ENCODE data around the gene DIPK1A.

The DIPK1A gene

GRCh38 chr1:92994105-92994712, 32.9 kb upstream of the DIPK1A start:
- no peaks in the 10 kb centered on the region for H3K36me3 ChIP-seq (ENCODE audit: control insufficient read depth, insufficient read depth, low read length)
- H3K9ac ChIP-seq (ENCODE audit: low read length), result no peak overlapping the region
- peaks cover 18% of the 10 kb centered on the region for H3K4me1 ChIP-seq (ENCODE audit: control insufficient read depth, insufficient read depth, low read length)
- H3K9me3 ChIP-seq (ENCODE audit: control insufficient read depth, low read length), result no peaks in the 10 kb centered on the region
- no peaks in the 10 kb centered on the region for H3K27me3 ChIP-seq (ENCODE audit: control insufficient read depth, insufficient read depth, low read length)
- no peak overlapping the region for H3K4me3 ChIP-seq (ENCODE audit: low read length)

- H3K36me3 ChIP-seq (ENCODE audit: control insufficient read depth, insufficient read depth, low read length), result no peaks in the 10 kb centered on the region
- no peak overlapping the region for H3K9ac ChIP-seq (ENCODE audit: low read length)
- peaks cover 18% of the 10 kb centered on the region for H3K4me1 ChIP-seq (ENCODE audit: control insufficient read depth, insufficient read depth, low read length)
- no peaks in the 10 kb centered on the region for H3K27me3 ChIP-seq (ENCODE audit: control insufficient read depth, insufficient read depth, low read length)
- H3K9me3 ChIP-seq (ENCODE audit: control insufficient read depth, low read length), result no peaks in the 10 kb centered on the region
- no peak overlapping the region for H3K4me3 ChIP-seq (ENCODE audit: low read length)
These were observed 32.3 kb upstream of the DIPK1A start for GRCh38 chr1:92993581-92993980.

- Histone ChIP-seq H3K4me1 (ENCODE audit: control insufficient read depth, insufficient read depth, low read length) (peaks cover 18% of the 10 kb centered on the region), H3K9ac (ENCODE audit: low read length) (no peak overlapping the region), H3K27me3 (ENCODE audit: control insufficient read depth, insufficient read depth, low read length) (no peaks in the 10 kb centered on the region), H3K4me3 (ENCODE audit: low read length) (no peak overlapping the region), H3K36me3 (ENCODE audit: control insufficient read depth, insufficient read depth, low read length) (no peaks in the 10 kb centered on the region), H3K9me3 (ENCODE audit: control insufficient read depth, low read length) (no peaks in the 10 kb centered on the region)
These were observed 31.6 kb upstream of the DIPK1A start for GRCh38 chr1:92992877-92993276.

- Histone ChIP-seq H3K36me3 (ENCODE audit: control insufficient read depth, insufficient read depth, low read length) (no peaks in the 10 kb centered on the region), H3K9me3 (ENCODE audit: control insufficient read depth, low read length) (no peaks in the 10 kb centered on the region), H3K9ac (ENCODE audit: low read length) (no peak overlapping the region), H3K4me1 (ENCODE audit: control insufficient read depth, insufficient read depth, low read length) (peaks cover 18% of the 10 kb centered on the region), H3K4me3 (ENCODE audit: low read length) (no peak overlapping the region), H3K27me3 (ENCODE audit: control insufficient read depth, insufficient read depth, low read length) (no peaks in the 10 kb centered on the region)
These were observed 30.8 kb upstream of the DIPK1A start for GRCh38 chr1:92992054-92992453.

- H3K9me3 ChIP-seq (ENCODE audit: control insufficient read depth, low read length), result no peaks in the 10 kb centered on the region
- H3K4me3 ChIP-seq (ENCODE audit: low read length), result no peak overlapping the region
- no peak overlapping the region for H3K9ac ChIP-seq (ENCODE audit: low read length)
These were observed 29.6 kb upstream of the DIPK1A start for GRCh38 chr1:92990828-92991227.

GRCh38 chr1:92989936-92990583, 28.8 kb upstream of the DIPK1A start:
- no peak overlapping the region for H3K9ac ChIP-seq (ENCODE audit: low read length)
- H3K9me3 ChIP-seq (ENCODE audit: control insufficient read depth, low read length), result no peaks in the 10 kb centered on the region
- H3K4me1 ChIP-seq (ENCODE audit: control insufficient read depth, insufficient read depth, low read length), result peaks cover 8% of the 10 kb centered on the region
- H3K4me3 ChIP-seq (ENCODE audit: low read length), result no peak overlapping the region
- no peaks in the 10 kb centered on the region for H3K36me3 ChIP-seq (ENCODE audit: control insufficient read depth, insufficient read depth, low read length)
- H3K27me3 ChIP-seq (ENCODE audit: control insufficient read depth, insufficient read depth, low read length), result no peaks in the 10 kb centered on the region

More at GRCh38 chr1:92990828-92991227, 29.6 kb upstream of the DIPK1A start:
- Histone ChIP-seq H3K4me1 (ENCODE audit: control insufficient read depth, insufficient read depth, low read length) (peaks cover 11% of the 10 kb centered on the region), H3K36me3 (ENCODE audit: control insufficient read depth, insufficient read depth, low read length) (no peaks in the 10 kb centered on the region), H3K27me3 (ENCODE audit: control insufficient read depth, insufficient read depth, low read length) (no peaks in the 10 kb centered on the region)

- no peaks in the 10 kb centered on the region for H3K9me3 ChIP-seq (ENCODE audit: control insufficient read depth, low read length)
These were observed 28.0 kb upstream of the DIPK1A start for GRCh38 chr1:92989253-92989652.

GRCh38 chr1:92987462-92987861, 26.2 kb upstream of the DIPK1A start:
- no peaks in the 10 kb centered on the region for H3K36me3 ChIP-seq (ENCODE audit: control insufficient read depth, insufficient read depth, low read length)
- no peak overlapping the region for H3K4me3 ChIP-seq (ENCODE audit: low read length)
- H3K4me1 ChIP-seq (ENCODE audit: control insufficient read depth, insufficient read depth, low read length), result no peaks in the 10 kb centered on the region
- no peak overlapping the region for H3K9ac ChIP-seq (ENCODE audit: low read length)
- no peaks in the 10 kb centered on the region for H3K27me3 ChIP-seq (ENCODE audit: control insufficient read depth, insufficient read depth, low read length)
- no peaks in the 10 kb centered on the region for H3K9me3 ChIP-seq (ENCODE audit: control insufficient read depth, low read length)

More at GRCh38 chr1:92989253-92989652, 28.0 kb upstream of the DIPK1A start:
- H3K27me3 ChIP-seq (ENCODE audit: control insufficient read depth, insufficient read depth, low read length), result no peaks in the 10 kb centered on the region
- H3K9ac ChIP-seq (ENCODE audit: low read length), result no peak overlapping the region
- H3K36me3 ChIP-seq (ENCODE audit: control insufficient read depth, insufficient read depth, low read length), result no peaks in the 10 kb centered on the region
- peaks cover under 1% of the 10 kb centered on the region for H3K4me1 ChIP-seq (ENCODE audit: control insufficient read depth, insufficient read depth, low read length)
- no peak overlapping the region for H3K4me3 ChIP-seq (ENCODE audit: low read length)

GRCh38 chr1:92985101-92985500, 23.8 kb upstream of the DIPK1A start:
- H3K27me3 ChIP-seq (ENCODE audit: control insufficient read depth, insufficient read depth, low read length), result no peaks in the 10 kb centered on the region
- peaks cover 5% of the 10 kb centered on the region for H3K4me1 ChIP-seq (ENCODE audit: control insufficient read depth, insufficient read depth, low read length)
- H3K36me3 ChIP-seq (ENCODE audit: control insufficient read depth, insufficient read depth, low read length), result no peaks in the 10 kb centered on the region
- no peak overlapping the region for H3K9ac ChIP-seq (ENCODE audit: low read length)
- H3K9me3 ChIP-seq (ENCODE audit: control insufficient read depth, low read length), result no peaks in the 10 kb centered on the region
- no peak overlapping the region for H3K4me3 ChIP-seq (ENCODE audit: low read length)

GRCh38 chr1:92980732-92981647, 19.7 kb upstream of the DIPK1A start:
- no peaks in the 10 kb centered on the region for H3K9me3 ChIP-seq (ENCODE audit: control insufficient read depth, low read length)
- H3K4me1 ChIP-seq (ENCODE audit: control insufficient read depth, insufficient read depth, low read length), result peaks cover 5% of the 10 kb centered on the region
- H3K36me3 ChIP-seq (ENCODE audit: control insufficient read depth, insufficient read depth, low read length), result no peaks in the 10 kb centered on the region
- no peak overlapping the region for H3K4me3 ChIP-seq (ENCODE audit: low read length)
- peak overlapping the region; percentile 2 for H3K9ac ChIP-seq (ENCODE audit: low read length)
- H3K27me3 ChIP-seq (ENCODE audit: control insufficient read depth, insufficient read depth, low read length), result no peaks in the 10 kb centered on the region

- Histone ChIP-seq H3K9me3 (ENCODE audit: control insufficient read depth, low read length) (no peaks in the 10 kb centered on the region), H3K27me3 (ENCODE audit: control insufficient read depth, insufficient read depth, low read length) (no peaks in the 10 kb centered on the region), H3K4me3 (ENCODE audit: low read length) (no peak overlapping the region), H3K36me3 (ENCODE audit: control insufficient read depth, insufficient read depth, low read length) (no peaks in the 10 kb centered on the region), H3K9ac (ENCODE audit: low read length) (no peak overlapping the region), H3K4me1 (ENCODE audit: control insufficient read depth, insufficient read depth, low read length) (no peaks in the 10 kb centered on the region)
These were observed 14.4 kb upstream of the DIPK1A start for GRCh38 chr1:92975551-92976232.

Measured in mucosa of stomach (tissue), 1 donor.